Neural cell (in vitro differentiated cells): ENCODE results near the gene EEF1AKMT4.

ENCODE experiments used
- CTCF ChIP-seq: fragments of 450-650 bp; IDR thresholded peaks from 2 replicates; pipeline ENCODE4 v1.5.1; 2014; ENCODE audit warnings: antibody characterized with exemption, mild to moderate bottlenecking, moderate library complexity; ENCODE audit not compliant: poor library complexity, severe bottlenecking
- EP300 ChIP-seq: fragments of 450-650 bp; conservative IDR thresholded peaks from 2 replicates; pipeline ENCODE4 v1.6.1; 2014; ENCODE audit warnings: antibody characterized with exemption, mild to moderate bottlenecking, moderate library complexity; ENCODE audit not compliant: poor library complexity, severe bottlenecking
- EZH2 ChIP-seq: fragments of 200-600, 300-800 bp; shearing (Covaris generic), sonication (generic); IDR thresholded peaks from 2 replicates; pipeline ENCODE4 v1.6.1; 2014; ENCODE audit warnings: antibody characterized with exemption, low read length, borderline replicate concordance, mild to moderate bottlenecking; ENCODE audit not compliant: insufficient read depth, poor library complexity, severe bottlenecking
- MXI1 ChIP-seq: fragments of 450-650 bp; conservative IDR thresholded peaks from 2 replicates; pipeline ENCODE4 v1.6.1; 2014; ENCODE audit warnings: antibody characterized with exemption, mild to moderate bottlenecking; ENCODE audit not compliant: poor library complexity, severe bottlenecking
- POLR2AphosphoS5 ChIP-seq: IDR thresholded peaks from 2 replicates; pipeline ENCODE4 v1.6.1; 2012
- RAD21 ChIP-seq: fragments of 450-650 bp; conservative IDR thresholded peaks from 2 replicates; pipeline ENCODE4 v1.6.1; 2014; ENCODE audit warnings: antibody characterized with exemption, mild to moderate bottlenecking, moderate library complexity
- REST ChIP-seq: IDR thresholded peaks from 2 replicates; pipeline ENCODE4 v1.6.1; 2012; ENCODE audit warnings: borderline replicate concordance
- SMC3 ChIP-seq: fragments of 450-650 bp; conservative IDR thresholded peaks from 2 replicates; pipeline ENCODE4 v1.6.1; 2014; ENCODE audit warnings: antibody characterized with exemption, mild to moderate bottlenecking, moderate library complexity; ENCODE audit not compliant: poor library complexity
- TAF1 ChIP-seq: IDR thresholded peaks from 2 replicates; pipeline ENCODE4 v1.6.1; 2012; ENCODE audit warnings: low read depth

- TF ChIP-seq POLR2AphosphoS5 (no peak), EZH2 (no peak), CTCF (no peak), EP300 (no peak), REST (no peak), RAD21 (no peak), SMC3 (no peak), TAF1 (no peak), MXI1 (no peak)
Measured at GRCh38 chr3:184228376-184229137, 20.9 kb upstream of the EEF1AKMT4 start.
